ENCODE data around the gene ULK4. TPM values are rescaled to one million over a fixed set of nuclear protein-coding genes. Genes with fewer than 3 reads are reported as not detected.

Gene ULK4
- total and polyA plus RNA-seq, 2 of the 8 experiments (the other 6 are each of a cell fraction or from before 2014, with no cell fraction given): 3.0 to 10.8 TPM

DNA sequence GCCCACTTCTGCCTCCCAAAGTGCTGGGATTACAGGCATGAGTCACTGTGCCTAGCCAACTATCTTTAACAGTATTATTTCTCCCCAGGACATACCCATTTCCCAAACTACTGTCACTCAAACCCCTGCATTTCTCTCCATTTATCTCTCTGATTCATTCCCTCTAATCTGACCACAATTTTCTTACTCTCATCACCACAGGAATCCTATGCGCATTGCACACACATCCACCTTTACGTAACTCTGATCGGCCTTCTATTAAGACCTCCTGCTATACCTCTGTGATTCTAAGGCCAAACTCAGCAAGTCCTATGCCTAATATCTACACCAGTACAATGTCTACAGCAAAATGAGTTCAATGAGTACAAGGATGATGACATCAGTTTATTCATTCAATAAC lies 235.0 kb downstream of the ULK4 start (continued):
- TF ChIP-seq CHD7 (IDR thresholded peaks at IDR 0.05; ENCODE audit: insufficient replicate concordance, low read length) (no peak), EZH2 (IDR thresholded peaks at IDR 0.05; ENCODE audit: low read depth, low read length, severe bottlenecking) (no peak), SAP30 (IDR thresholded peaks at IDR 0.05; ENCODE audit: insufficient read depth, insufficient replicate concordance, low read length) (no peak)

Data from H1 (cell line).